Uterus (tissue), 2 donors: ENCODE results near the gene SLC2A14.
A peak's percentile ranks its signal among the peaks of the same experiment; 100 is the strongest.

Experiments
- CTCF ChIP-seq, 4 experiments: fragments of 200-600 bp in 2 of 4; fragments of 450-650 bp in 2 of 4; sonication (generic) in 2 of 4; IDR thresholded peaks; one replicate each; pipeline ENCODE4 v1.5.1; 2016 to 2019; ENCODE audit warnings: antibody characterized with exemption in 4 of 4, mild to moderate bottlenecking in 2 of 4, moderate library complexity in 1 of 4
- POLR2A ChIP-seq, 2 donors: fragments of 450-650 bp; IDR thresholded peaks; one replicate each; pipeline ENCODE4 v1.6.1; 2016; ENCODE audit warnings: antibody characterized with exemption in 2 of 2, mild to moderate bottlenecking in 1 of 2, moderate library complexity in 1 of 2

GRCh38 chr12:7832059-7832696, 40.5 kb downstream of the SLC2A14 start:
- no peak for TF ChIP-seq POLR2A (IDR thresholded peaks at IDR 0.05)
- peak in 3 of 4 experiments; percentile 14 to 34 (median 34) for TF ChIP-seq CTCF (IDR thresholded peaks at IDR 0.05)
